HL-60 (cell line): ENCODE measurements around the gene GTF3C1.

Source experiments
- CTCF ChIP-seq: IDR thresholded peaks from one replicate; pipeline ENCODE4 v1.5.1; 2011; ENCODE audit warnings: low read length, control low read depth, inconsistent platforms; ENCODE audit not compliant: insufficient read depth
- POLR2AphosphoS5 ChIP-seq: IDR thresholded peaks from 2 replicates; pipeline ENCODE4 v1.6.1; 2012; ENCODE audit warnings: low read depth
- REST ChIP-seq: IDR thresholded peaks from 2 replicates; pipeline ENCODE4 v1.6.1; 2012; ENCODE audit warnings: low read depth; ENCODE audit not compliant: insufficient replicate concordance
- SPI1 ChIP-seq: IDR thresholded peaks from 2 replicates; pipeline ENCODE4 v1.6.1; 2012; ENCODE audit warnings: low read depth, mild to moderate bottlenecking, borderline replicate concordance

GRCh38 chr16:27486760-27487159 lies 63.0 kb downstream of the GTF3C1 start:
- TF ChIP-seq CTCF (no peak), POLR2AphosphoS5 (no peak), REST (no peak), SPI1 (no peak)
